ENCODE data around the gene ZCWPW2.

The ZCWPW2 gene, protein sequence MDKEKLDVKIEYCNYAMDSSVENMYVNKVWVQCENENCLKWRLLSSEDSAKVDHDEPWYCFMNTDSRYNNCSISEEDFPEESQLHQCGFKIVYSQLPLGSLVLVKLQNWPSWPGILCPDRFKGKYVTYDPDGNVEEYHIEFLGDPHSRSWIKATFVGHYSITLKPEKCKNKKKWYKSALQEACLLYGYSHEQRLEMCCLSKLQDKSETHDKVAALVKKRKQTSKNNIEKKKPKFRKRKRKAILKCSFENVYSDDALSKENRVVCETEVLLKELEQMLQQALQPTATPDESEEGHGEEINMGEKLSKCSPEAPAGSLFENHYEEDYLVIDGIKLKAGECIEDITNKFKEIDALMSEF

DNA sequence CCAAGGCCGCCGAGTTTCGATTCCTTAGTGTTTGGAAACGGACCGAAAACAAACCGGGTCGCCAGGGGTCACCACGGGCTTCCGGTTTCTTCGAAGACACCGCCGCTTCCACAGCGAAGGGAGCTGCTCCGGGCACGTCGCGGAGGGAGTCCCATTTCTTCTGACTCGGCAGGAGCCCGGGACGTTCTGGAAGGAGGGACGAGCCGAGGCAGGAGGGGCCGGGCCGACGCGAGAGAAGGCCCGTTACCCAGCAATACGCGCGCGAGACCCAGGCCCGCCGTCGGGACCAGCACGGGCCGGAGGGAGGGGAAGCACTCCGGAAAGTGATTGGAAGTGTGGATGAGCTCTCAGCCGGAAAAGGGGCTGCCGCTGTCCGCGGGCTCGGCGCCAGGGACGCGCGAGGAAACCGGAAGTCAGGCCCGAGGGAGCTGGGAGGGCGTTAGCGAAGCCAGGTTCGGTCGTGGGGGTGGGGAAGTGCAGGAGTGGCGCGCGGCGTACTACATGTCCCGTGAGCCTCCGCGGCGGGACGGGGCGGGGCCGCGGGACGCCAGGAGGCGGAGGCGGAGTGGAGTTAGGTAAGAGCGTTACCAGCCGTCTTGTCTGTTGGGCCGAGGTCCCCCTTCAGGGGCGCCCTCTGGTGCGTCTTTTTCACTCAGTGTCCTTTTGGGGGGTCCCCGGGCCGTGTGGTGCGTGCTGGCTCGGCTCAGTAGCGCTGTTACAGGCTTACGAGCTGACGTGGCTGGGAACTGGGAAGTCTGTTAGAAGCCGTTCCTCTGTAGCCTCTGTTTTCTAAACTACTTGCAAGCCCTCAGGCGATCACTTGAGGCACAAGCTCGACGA is at the start of gene ZCWPW2, which contains the start of gene AZI2:
ZCWPW2 (plus strand) TSS at position 93 of the 840 bp plus-strand sequence. CDS start 64,348 bp downstream, outside the sequence.
AZI2 (minus strand) TSS at position 196 of the 840 bp plus-strand sequence. CDS start 8,207 bp downstream, outside the sequence.
- peak; percentile 96 to 97 for DNase-seq

DNA sequence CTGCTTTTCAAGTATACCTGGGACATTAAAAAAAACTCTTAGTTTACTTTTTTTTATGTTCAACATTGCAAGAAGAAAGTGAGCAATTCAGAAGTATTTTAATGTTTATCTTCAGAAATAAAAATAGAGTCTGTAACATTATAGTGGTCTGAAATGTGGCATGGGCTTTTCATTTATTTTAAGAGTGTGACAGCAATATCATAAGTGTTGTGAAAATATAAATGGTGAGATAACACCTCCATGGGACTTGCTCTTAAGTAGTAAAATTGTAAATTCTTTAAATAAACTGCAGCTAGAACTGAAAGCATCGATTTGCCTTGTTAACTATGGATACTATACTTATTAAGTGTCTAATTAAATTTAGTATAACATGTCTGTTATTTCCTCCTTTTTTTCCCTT is 48.8 kb upstream of the ZCWPW2 start:
- no peak for DNase-seq

DNA sequence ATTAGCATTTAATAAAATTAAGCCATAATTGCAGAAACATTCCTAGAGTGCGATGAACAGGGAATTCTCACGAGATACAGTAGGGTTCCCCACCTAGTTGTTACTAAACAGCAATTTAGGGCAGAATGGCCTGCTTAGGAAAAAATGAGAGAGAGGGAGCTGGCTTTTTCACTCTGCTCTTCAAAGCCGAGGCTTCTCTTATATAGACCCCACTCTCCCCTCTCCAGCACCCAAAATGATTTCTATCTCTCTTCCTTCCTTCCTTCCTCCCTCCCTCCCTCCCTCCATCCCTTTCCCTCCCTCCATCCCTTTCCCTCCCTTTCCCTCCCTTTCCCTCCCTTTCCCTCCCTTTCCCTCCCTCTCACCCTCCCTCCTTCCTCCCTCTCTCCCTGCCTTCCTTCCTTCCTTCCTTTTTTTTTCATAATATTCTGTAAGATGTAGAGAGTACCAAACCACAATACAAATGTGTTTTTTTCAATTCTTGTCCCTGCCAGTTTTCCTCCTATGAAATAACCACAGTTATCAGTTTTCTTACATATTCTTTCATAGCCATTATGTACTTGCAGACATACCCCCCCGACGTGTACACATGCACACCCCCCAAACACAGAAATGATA is 48.1 kb upstream of the ZCWPW2 start:
- DNase-seq: no peak

DNA sequence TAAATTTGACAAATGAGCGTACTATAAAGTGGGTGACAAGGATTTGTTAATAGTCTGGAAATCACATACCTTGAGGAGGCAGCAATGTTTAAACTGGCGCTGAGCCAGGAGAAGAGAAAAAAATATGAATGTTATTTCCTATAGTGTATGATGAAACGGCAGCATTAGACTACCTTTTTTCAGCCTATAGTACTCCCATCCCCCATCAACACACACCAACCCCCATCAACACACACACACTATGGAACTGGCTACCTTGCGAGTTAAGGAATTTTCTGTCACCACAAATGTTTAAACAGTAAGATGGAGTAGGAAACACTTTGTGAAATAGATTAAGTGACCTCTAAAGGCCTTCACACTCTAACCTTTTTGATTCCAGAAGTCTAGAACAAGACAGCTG is 46.8 kb upstream of the ZCWPW2 start:
- no peak for DNase-seq

DNA sequence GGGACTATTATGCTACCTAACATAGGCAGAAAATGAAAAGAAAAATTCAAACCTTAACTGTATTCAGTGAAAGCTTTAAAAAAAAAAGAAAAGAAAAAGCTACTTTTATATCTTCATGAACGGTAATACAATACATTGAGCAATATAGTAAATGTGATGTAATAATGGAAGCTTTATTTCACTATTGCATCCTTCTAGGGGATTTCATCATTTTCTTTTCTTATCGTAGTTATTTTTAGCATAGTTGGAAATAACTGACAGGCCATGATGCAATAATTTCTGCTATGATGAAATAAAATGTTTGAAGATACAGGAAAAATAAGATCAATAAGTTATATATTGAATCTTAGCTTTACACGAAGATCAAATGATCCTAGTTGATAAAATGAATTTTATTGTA is 40.3 kb upstream of the ZCWPW2 start:
- no peak for DNase-seq

DNA sequence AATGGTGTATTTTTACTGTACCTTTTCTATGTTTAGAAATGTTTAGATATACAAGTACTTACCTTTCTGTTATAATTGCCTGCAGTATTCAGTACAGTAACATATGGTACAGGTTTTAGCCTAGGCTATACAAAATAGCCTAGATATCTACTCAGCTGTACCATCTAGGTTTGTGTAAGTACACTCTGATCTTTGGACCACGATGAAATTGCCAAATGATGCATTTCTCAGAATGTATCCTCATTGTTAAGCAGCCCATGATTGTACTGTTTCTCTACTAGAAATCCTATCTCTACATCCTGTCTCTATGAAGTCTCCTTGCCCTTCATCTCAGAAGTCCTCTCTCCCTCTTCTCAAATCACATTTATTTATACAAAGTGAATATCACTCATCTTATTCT is 32.8 kb upstream of the ZCWPW2 start:
- no peak for DNase-seq

DNA sequence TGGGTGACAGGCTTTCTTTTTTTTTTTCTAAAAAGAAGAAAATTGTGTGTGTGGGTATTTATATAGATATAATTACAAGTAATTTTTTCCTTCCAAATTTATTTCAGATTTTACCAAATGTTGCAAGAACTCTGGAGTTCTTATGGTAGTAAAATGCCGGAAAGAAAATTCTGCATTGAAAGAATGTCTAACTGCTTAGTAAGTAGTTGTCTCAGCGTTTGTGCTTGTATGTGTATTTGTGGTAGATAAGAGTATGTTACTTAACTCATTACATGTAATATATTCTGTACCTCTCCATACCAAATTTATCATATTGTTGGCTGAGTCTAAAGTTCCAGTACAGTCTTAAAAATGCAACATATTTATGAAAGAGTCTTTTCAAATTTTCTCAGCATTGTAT is 32.3 kb upstream of the ZCWPW2 start:
- DNase-seq: no peak

DNA sequence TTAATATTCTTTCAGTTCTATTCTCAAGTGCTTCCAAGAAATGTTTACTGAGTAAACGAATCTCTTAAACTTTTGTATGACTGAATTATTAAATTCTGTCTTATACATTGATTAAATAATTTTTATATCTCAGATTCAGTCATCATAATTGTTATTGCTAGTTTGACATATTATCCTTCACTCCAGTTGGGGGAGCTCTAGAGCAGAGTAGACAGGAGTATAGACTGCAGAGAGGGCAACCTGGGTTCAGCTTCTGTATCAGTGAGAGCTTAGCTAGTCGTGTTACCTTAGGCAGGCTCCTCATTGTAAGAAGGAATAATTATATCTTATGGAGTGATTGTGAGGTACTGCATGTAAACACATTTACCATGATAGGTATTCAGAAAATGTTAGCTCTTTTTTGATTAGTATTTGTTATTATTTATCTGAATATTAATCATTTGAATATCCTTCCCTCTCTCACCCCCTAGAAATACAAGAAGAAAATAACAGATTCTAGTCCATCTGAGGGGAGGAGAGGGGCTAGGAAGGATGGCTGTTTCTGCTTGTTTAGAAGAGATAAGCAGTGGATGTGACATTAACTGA is 31.0 kb upstream of the ZCWPW2 start:
- peak; percentile 77 to 85 for DNase-seq

DNA sequence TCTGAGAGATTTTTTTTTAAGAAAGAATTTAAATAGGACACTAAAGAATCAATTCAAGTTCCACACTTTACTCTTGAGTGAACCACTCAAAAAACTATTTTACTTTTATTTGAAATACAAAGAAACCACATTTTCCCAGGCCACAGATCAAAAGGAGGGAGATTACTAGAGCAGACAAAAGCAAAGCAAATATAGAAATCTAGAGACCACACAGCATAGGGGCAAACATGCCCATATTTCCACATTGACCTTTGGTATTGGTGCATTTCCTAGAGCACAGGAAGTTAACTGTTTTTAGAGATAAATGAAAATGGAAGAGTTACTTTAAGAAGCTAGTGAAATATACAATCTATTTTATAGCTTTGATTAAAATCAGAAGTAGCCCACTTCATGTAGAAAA is 27.5 kb upstream of the ZCWPW2 start:
- no peak for DNase-seq

DNA sequence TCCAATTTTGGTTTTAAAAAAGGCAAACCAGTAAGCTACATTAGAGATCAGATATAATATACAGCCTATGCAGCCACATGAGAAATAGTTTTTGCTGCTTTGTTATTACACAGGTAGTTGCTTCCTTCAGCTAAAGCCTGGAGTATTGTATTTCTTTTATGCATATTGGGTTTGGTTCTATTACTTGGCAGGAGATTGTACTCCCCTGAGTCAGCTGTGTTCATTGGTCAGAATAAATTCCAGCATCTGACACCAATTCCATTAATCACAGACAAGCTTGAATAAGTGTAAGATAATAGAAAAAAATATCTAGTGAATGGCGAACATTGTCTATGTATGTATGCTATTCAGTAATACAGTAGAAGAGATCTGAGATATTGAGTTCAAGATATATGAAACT is 26.1 kb upstream of the ZCWPW2 start:
- DNase-seq: no peak

DNA sequence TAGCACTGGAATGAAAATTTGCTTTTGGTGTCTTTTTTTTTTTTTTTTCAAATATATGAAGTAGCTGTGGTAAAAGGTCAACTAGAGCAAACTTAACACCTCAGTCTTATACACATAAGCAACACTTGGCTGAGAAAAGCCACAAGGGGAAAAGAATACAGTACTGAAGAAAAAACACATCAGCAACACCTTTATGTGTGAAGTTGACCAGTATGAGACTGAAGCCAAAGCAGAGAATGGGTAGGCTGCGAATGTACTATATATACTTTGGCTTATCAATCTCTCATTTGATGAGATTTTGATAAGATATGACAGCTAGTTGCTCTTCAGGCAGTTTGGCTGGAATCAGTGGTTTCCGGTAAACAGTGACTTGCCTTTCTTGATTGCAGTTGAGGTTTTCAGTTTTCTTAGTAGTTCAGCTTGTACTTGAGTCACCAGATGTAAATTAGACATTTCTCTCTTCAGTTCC is 22.0 kb upstream of the ZCWPW2 start:
- DNase-seq: no peak

DNA sequence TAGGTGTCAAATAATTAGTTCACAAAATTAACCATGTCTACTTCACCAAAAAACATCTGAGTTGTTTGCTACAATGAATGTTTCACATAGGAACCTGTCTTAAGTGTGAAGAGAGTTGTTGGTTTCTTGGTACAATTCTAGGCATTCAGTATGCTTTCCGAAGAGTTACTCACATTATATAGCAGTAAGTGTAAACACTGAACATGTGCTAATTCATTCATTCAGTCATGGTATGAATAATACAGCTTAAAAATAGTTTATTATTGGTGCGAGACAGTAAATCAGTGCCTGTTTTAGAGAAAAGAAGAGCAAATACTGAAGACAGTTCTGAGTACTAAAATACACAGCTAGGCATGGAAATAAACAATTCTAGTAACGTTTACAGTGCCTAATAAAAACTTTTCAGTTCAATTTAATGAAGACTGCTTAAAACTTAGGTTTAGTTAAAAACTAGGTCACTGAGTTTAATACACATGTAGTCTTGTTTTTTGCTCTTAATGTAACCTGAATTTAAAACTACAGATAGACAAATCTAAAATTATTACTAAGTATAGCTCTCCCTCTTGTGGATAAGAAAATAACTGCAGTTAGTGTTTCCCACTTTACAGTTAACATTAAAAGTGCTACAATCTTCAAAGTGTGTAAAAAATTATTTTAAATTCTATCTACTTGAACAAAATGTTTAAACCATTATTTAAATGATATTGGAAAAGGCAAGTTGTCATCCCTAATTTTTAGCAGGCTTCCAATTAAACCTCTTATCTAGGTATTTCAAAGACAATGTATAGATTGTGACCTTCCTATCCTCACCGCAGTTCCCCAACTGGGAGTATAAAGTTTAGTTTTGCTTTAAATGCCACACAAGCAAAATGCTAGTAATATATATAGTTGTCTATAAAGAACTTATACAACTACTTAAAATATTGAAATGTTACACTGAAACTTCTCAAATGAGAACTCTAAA is 20.1 kb upstream of the ZCWPW2 start:
- peak; percentile 50 to 72 for DNase-seq

DNA sequence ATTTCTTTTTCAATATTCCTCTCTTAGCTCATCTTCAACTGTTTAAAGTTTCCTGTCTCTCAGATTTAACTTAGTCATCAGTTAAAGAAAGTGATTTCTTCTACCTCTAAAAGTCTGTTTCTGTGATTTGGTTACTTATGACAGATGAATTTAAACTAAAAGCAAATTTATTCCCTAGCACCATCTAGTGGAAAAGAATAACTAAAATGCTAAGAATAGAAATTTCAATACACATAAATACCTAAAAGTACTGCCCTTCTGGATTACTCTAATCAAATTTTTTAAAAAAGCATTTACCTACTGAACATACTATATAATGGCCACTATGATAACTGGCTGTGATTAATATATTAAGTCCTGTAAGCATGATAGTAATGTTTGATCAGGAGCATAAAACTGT is 14.0 kb upstream of the ZCWPW2 start:
- DNase-seq: peak; percentile 14 to 36

DNA sequence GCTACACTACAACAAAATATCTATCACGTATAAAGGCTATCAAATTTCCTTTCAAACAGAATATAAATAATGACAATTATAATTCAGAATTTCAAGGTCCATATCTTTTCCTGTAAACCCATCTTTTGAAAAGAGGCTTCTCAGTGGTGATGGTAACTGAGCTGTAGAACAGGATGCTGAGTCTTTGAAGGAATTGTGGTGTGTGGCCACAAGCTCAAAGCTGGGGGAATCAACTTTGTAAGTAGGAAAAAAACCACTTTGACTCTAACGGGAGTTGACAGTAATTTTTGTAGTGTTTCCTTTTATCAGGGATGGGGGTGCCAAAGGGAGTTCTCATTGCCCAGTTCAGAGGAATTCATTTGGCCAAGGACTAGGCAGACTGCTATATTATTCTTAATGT is 13.3 kb upstream of the ZCWPW2 start:
- no peak for DNase-seq

DNA sequence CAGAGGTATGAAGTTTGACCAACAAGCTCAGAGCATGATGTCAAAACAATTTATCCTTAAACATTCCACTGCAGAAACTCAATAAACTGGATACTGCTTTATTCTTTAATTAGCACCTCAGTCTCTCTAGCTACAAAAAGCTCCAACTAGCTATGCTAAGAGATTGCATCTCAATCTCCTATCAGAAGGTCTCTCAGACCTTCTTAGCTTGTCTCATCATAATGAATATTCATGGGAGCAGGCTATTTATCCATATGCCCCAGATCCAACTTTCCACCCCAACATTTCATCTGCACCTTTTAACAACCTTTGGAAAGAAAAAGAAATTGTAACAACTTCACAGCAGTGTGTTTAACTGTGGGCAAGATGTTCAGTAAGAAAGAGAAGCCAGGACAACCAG is 11.3 kb upstream of the ZCWPW2 start:
- no peak for DNase-seq

DNA sequence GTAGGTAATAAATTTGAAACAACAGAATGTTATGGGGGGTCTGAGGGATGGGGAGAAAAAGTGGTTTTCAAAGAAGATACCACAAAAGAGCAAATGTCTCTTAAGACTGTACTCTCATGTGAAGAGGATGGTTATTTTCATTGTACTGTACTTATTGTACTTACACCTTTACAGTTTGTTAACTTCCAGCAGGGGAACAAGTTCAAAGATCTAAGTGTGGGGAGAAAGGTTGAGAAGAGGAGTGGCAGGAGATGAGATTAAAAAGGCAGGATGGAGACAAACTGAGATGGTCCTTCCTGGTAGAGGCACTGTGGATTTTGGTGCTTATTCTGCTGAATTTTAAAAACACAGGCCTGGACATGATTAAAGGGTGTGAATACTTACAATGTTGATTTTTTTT is 5.4 kb upstream of the ZCWPW2 start:
- no peak for DNase-seq

DNA sequence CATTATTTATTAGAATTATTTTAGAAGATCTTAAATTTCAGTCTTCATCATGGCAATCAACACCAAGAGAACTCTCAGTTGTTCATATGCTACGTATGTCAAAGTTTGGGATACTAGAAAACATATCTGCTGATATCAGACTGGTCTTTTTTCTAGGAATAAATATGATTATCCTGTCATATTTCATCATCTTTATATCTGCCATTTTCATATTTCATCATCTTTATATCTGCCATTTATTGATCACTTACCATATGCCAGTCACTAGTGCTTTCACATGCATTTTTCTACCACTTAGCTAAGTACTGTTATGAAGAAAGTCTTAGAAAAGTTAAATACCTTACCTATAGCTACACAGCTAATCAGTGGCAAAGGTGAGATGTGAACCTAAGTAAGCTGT is 2.8 kb upstream of the ZCWPW2 start:
- no peak for DNase-seq

DNA sequence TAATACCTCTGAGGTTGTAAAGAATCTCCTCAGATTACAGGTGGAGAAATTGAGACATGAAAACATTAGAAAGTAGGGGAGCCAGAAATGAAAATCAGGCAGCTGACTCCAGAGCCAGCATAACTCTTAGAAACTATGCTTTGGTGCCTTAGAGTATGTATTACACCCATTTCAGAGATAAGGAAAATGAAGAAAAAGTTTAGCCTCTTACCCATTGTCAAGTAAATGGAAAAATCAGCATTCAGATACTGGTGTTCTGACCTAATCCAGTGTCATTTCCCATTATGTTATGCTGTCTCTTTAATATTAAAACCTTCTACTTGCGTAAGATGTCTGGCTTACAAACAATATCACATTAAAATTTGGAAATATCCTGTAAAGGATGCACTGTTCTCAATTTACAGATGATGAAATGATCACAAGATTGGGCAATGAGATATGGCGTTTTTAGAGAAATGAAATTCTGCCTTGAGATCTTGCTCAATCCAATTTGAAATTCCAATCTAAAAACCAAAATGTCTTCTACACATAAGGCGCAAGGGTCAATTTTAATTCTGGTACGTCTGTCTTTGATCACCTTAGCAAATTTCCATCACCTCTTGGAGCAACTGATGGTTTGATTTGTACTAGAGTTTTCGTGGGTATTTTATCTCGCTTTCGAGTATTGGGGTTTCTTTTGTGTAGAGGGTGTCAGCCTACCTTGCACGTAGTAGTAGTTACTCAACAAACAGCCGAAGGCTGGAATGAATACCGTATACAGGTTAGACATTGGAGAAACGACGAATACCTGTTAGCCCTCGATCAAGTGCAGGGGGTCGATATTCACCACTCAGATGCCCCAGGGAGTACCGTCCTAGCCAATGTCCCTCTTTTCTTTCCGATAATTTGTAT is 902 bp upstream of the ZCWPW2 start:
- peak in 1 of 2 experiments; percentile 43 for DNase-seq

DNA sequence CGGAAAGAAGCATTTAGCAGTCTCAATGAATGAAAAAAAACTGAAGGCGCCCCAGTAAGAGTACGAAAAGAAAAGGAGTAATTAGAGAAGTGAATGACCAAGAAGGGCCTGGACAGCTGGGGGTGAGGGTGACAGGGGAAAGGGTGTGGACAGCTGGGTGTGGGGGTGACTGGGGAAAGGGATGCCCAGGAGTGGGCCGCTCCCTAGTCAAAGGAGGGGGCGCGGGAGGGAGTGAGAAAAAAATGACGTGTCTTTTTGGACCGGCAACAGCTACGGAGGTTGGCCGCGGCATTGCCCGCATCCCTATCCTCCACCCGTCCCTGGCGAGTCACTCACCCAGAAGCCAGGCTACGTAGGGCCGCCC is 274 bp upstream of the ZCWPW2 start:
- no peak for DNase-seq

DNA sequence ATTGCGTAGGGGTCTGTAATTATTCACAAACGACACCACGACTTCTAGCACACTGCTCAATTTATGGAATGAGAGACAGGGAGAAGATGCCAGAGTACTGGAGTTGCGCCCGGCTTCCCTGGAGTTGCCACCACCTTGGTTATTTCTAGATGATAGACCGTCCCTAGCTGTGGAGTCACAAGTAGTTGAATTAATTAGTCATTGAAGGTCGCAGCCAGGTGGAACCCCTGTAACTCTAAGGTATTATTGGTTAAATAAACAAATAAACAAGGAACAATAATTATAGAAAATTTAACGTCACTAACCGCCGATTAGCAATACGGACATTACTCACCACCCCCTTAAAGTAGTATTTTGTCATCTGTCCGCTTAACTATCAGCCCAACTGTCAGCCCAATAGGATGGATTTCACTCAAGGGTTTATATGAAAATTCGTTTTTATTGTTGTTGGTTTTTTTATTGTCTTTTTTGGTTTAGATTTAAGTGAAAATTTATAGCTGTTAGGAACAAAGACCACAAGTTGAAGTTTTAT is 1.0 kb downstream of the ZCWPW2 start:
- DNase-seq: peak in 1 of 2 experiments; percentile 45

DNA sequence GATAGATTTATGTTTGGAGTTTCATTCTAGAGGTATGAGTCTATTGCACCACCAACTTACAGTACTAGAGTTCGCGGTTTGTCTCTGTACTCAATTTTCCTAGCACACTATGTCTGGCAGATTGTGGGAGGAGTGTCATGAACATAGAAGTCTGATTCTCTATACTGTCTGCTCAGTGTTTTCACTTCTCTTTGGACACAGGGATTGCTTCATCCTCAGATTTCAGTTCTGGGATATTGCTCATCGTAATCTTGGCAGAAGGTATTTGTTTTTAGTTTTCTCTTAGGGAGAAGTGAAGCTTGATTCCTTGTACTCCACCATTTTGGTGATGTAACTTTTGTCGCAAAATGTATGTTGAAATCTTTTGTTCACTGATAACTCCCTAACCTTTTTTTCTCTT is 27.9 kb downstream of the ZCWPW2 start:
- no peak for DNase-seq

All from Kasumi-1 (cell line).